Astrocyte of the spinal cord (primary cell): Measurements from ENCODE around the gene GIMAP6.
"Not testable (repeated sequence)": the region's sequence is repeated elsewhere in the genome, so short reads cannot be mapped to it uniquely, and the experiment has no call there.

Source experiments
- DNase-seq: peaks from one replicate; pipeline ENCODE4 v3.0.0; 2011; ENCODE audit warnings: low read depth, low spot score
- H3K4me3 ChIP-seq: 2 replicates; pipeline ENCODE4 v1.5.1; 2011; ENCODE audit warnings: low read depth, mild to moderate bottlenecking, low read length, moderate library complexity
- in situ Hi-C: cut with HindIII; loops from 2 replicates; pipeline ENCODE4 v1.10.0; 2017; ENCODE audit warnings: low sequenced_read_pairs
- TF ChIP-seq, protein P1 (sequence below): IDR thresholded peaks from 2 replicates; pipeline ENCODE4 v1.5.1; 2012; ENCODE audit warnings: low read depth, mild to moderate bottlenecking, low read length, inconsistent platforms

The GIMAP6 gene

GRCh38 chr7:150585199-150585598 is 47.0 kb downstream of the GIMAP6 start:
- in situ Hi-C loops, result no loop called here
- DNase-seq, result no peak
- no peak overlapping the region for H3K4me3 ChIP-seq
- TF ChIP-seq, protein P1, sequence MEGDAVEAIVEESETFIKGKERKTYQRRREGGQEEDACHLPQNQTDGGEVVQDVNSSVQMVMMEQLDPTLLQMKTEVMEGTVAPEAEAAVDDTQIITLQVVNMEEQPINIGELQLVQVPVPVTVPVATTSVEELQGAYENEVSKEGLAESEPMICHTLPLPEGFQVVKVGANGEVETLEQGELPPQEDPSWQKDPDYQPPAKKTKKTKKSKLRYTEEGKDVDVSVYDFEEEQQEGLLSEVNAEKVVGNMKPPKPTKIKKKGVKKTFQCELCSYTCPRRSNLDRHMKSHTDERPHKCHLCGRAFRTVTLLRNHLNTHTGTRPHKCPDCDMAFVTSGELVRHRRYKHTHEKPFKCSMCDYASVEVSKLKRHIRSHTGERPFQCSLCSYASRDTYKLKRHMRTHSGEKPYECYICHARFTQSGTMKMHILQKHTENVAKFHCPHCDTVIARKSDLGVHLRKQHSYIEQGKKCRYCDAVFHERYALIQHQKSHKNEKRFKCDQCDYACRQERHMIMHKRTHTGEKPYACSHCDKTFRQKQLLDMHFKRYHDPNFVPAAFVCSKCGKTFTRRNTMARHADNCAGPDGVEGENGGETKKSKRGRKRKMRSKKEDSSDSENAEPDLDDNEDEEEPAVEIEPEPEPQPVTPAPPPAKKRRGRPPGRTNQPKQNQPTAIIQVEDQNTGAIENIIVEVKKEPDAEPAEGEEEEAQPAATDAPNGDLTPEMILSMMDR, result no peak

DNA sequence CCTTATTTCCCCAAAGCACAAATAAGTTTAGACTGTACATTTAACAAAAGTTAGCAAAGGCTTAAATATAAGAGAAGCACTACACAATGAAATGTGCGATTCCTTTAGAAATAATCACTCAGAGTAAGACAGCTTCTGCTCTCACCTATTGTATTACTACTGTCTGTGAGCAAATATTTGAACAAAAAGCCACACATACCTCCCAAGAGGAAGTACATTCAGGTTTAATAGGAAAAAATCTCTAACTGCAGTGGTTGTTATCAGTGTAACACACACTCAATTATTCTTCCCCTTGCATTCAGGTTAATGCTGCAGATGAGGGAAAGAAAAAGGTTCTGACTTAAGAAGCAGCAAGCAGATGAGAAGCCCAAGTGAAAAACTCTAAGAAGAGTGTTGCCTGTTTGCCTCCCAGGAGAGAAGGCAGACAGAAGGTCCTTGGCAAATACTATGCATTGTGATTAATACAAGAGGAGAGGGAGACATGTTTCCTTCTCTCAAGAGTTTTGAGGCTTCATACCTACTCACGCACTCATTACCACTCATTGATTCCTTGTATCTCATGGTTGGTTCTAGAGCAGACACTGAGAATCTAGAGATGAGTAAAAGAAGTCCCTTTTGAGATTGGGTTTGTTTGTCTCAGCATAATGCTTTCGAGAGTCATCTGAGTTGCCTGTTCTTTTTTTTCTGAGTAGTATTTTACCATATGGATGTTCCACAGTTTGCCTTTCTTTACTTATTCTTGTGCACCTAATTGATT is 51.4 kb downstream of the GIMAP6 start:
- no peak overlapping the region for H3K4me3 ChIP-seq
- DNase-seq, result no peak
- in situ Hi-C loops, result no loop called here
- TF ChIP-seq, protein P1, result no peak

- DNase-seq, in situ Hi-C loops, H3K4me3 ChIP-seq: not testable (repeated sequence)
Observed at GRCh38 chr7:150579979-150580637, 52.1 kb downstream of the GIMAP6 start.
